Mucosa of descending colon (tissue), 3 donors: Measurements from ENCODE around the gene BCL2L1. TPM values are rescaled to one million over a fixed set of nuclear protein-coding genes. Genes with fewer than 3 reads are reported as not detected.

Experiments used
- ATAC-seq: fragments of 200-7000 bp; cut with Tn5 transposase; one replicate; pipeline ENCODE4 v1.9.1; 2020; ENCODE audit warnings: mild to moderate bottlenecking, moderate library complexity
- DNase-seq, 3 donors: peaks; one replicate each; pipeline ENCODE4 v3.0.0-alpha.2; 2020
- H3K36me3 ChIP-seq: fragments of 200-600 bp; one replicate; pipeline ENCODE4 v1.8.0; 2021; ENCODE audit warnings: low read depth, mild to moderate bottlenecking
- H3K4me1 ChIP-seq: fragments of 200-600 bp; one replicate; pipeline ENCODE4 v1.8.0; 2021; ENCODE audit warnings: low read depth, mild to moderate bottlenecking
- H3K4me3 ChIP-seq: fragments of 200-600 bp; one replicate; pipeline ENCODE4 v1.8.0; 2021; ENCODE audit warnings: mild to moderate bottlenecking
- H3K9me3 ChIP-seq: fragments of 200-600 bp; one replicate; pipeline ENCODE4 v1.8.0; 2021; ENCODE audit warnings: mild to moderate bottlenecking
- CTCF ChIP-seq: fragments of 200-600 bp; IDR thresholded peaks from one replicate; pipeline ENCODE4 v1.8.0; 2022; ENCODE audit warnings: antibody characterized with exemption, mild to moderate bottlenecking
- intact Hi-C, 2 donors: fragments of 100-400 bp; cut with DNase I in 1 of 2; cut with micrococcal nuclease in 1 of 2; formaldehyde crosslinking; loops; one replicate each; pipeline versions ENCODE4 v1.11.0 to v1.11.1; 2022; cut with DNase I, micrococcal nuclease
- total RNA-seq, 3 donors: library from RNA; stranded (reverse); fragmentation: NEBNext Ultra II Directional in 2 of 3; extraction: Animal tissue kit (Norgen Biotek cat#: 25700) in 2 of 3; gene quantifications; one replicate each; pipeline versions ENCODE4 v1.2.1 to v1.2.4, GENCODE V29; 2021 to 2023
- donor health status: DM: no; HTN: no; CAD: no; lungs with moderate emphysema.
- donor health status: DM: no; HTN: no; CAD: no.
- donor health status: DM: no; HTN: yes; CAD: no.

The BCL2L1 gene
- total RNA-seq, 3 donors from 2014 or later: 76.2 to 90.3 (median 78.1) TPM

- DNase-seq (no peak), ATAC-seq (no peak)
- H3K9me3 ChIP-seq: no peaks in the 10 kb centered on the region
- intact Hi-C loops: no loop called here
- peaks cover 60% of the 10 kb centered on the region for H3K4me1 ChIP-seq
- no peak overlapping the region for H3K4me3 ChIP-seq
- TF ChIP-seq CTCF: no peak
- H3K36me3 ChIP-seq: no peaks in the 10 kb centered on the region
These were observed 15.9 kb downstream of the BCL2L1 start for GRCh38 chr20:31706607-31707257.

GRCh38 chr20:31705598-31706597 lies 16.8 kb downstream of the BCL2L1 start:
- Histone ChIP-seq H3K9me3 (no peaks in the 10 kb centered on the region), H3K36me3 (no peaks in the 10 kb centered on the region), H3K4me3 (no peak overlapping the region), H3K4me1 (peaks cover 53% of the 10 kb centered on the region)
- no peak for TF ChIP-seq CTCF
- no peak for DNase-seq
- intact Hi-C loops: no loop called here
- ATAC-seq: no peak

- DNase-seq (no peak), ATAC-seq (no peak)
- no peak for TF ChIP-seq CTCF
- no peaks in the 10 kb centered on the region for H3K9me3 ChIP-seq
- no peak overlapping the region for H3K4me3 ChIP-seq
- intact Hi-C loops: no loop called here
- H3K36me3 ChIP-seq: no peaks in the 10 kb centered on the region
- peaks cover 46% of the 10 kb centered on the region for H3K4me1 ChIP-seq
These were observed 17.5 kb downstream of the BCL2L1 start for GRCh38 chr20:31705191-31705590.

- TF ChIP-seq CTCF: no peak
- peak; percentile 89 for ATAC-seq
- no peak overlapping the region for H3K4me3 ChIP-seq
These were observed 18.2 kb downstream of the BCL2L1 start for GRCh38 chr20:31704225-31705119.

GRCh38 chr20:31701591-31701990 lies 21.1 kb downstream of the BCL2L1 start:
- Histone ChIP-seq H3K36me3 (no peaks in the 10 kb centered on the region), H3K4me3 (no peak overlapping the region), H3K9me3 (no peaks in the 10 kb centered on the region), H3K4me1 (peaks cover 54% of the 10 kb centered on the region)
- DNase-seq: no peak
- ATAC-seq: no peak
- intact Hi-C loops: no loop called here
- TF ChIP-seq CTCF: no peak

More at GRCh38 chr20:31704225-31705119, 18.2 kb downstream of the BCL2L1 start:
- intact Hi-C loops: no loop called here
- H3K9me3 ChIP-seq: no peaks in the 10 kb centered on the region
- H3K4me1 ChIP-seq: peaks cover 48% of the 10 kb centered on the region
- peak; percentile 74 to 90 (median 77) for DNase-seq
- no peaks in the 10 kb centered on the region for H3K36me3 ChIP-seq
